Endothelial cell of umbilical vein (primary cell): ENCODE data around the gene TP53AIP1. TPM values are rescaled to one million over a fixed set of nuclear protein-coding genes. Genes with fewer than 3 reads are reported as not detected.

Experiments
- BruUV-seq: library from RNA; stranded (reverse); fragments of 400-500 nt; replicated peaks from 2 replicates; lab custom pipeline; 2021; lab: Mats Ljungman, UMichigan
- CTCF ChIA-PET: fragments of 300-600, 350-600 bp; sonication (Branson Sonifier 250); formaldehyde crosslinking; loops from one replicate; lab custom pipeline; 2021; ENCODE audit warnings: antibody characterized with exemption, inconsistent platforms; lab: Charles Lee
- POLR2A ChIA-PET: fragments of 300-600, 350-600 bp; sonication (Branson Sonifier 250); formaldehyde crosslinking; loops from one replicate; lab custom pipeline; 2021; ENCODE audit warnings: antibody characterized with exemption, inconsistent platforms; lab: Charles Lee
- DNase-seq: peaks from one replicate; pipeline ENCODE4 v3.0.0-alpha.2; 2011; ENCODE audit warnings: low read depth, low spot score
- FAIRE-seq: peaks from 2 replicates; lab custom pipeline; 2011; peaks lifted over from hg19 to GRCh38; lab: Jason Lieb, UNC
- H2AFZ ChIP-seq: 2 replicates; pipeline ENCODE4 v1.6.0; 2012; ENCODE audit warnings: low read depth, low read length, control low read depth, inconsistent platforms
- H3K27ac ChIP-seq: 2 replicates; pipeline ENCODE4 v1.5.1; 2011; ENCODE audit warnings: low read depth, mild to moderate bottlenecking, control low read depth, low read length, moderate library complexity; ENCODE audit not compliant: insufficient read depth
- H3K27me3 ChIP-seq, 2 experiments: 2 replicates each; pipeline versions ENCODE4 v1.6.0 to v1.6.1; 2011; ENCODE audit warnings: low read length in 2 of 2, mixed read lengths in 1 of 2; ENCODE audit not compliant: control insufficient read depth in 2 of 2, insufficient read depth in 2 of 2
- H3K36me3 ChIP-seq, 2 experiments: 2 replicates in 1 of 2; 3 replicates in 1 of 2; pipeline ENCODE4 v1.5.1; 2011; ENCODE audit warnings: low read length in 2 of 2, mild to moderate bottlenecking in 1 of 2, moderate library complexity in 1 of 2; ENCODE audit not compliant: control insufficient read depth in 2 of 2, insufficient read depth in 2 of 2; ENCODE audit errors: extremely low read depth in 1 of 2
- H3K4me1 ChIP-seq: 3 replicates; pipeline ENCODE4 v1.5.1; 2011; ENCODE audit warnings: mild to moderate bottlenecking, low read length; ENCODE audit not compliant: control insufficient read depth, insufficient read depth; ENCODE audit errors: extremely low read depth
- H3K4me2 ChIP-seq: 2 replicates; pipeline ENCODE4 v1.6.1; 2011; ENCODE audit warnings: low read length, control low read depth, mixed read lengths; ENCODE audit not compliant: insufficient read depth
- H3K4me3 ChIP-seq, 3 experiments: fragments of 200-600 bp in 1 of 3; sonication (generic), shearing (Covaris generic) in 1 of 3; replicated peaks in 1 of 3; 2 replicates each; pipeline ENCODE4 v1.5.1; 2011 to 2016; ENCODE audit warnings: control low read depth in 3 of 3, low read length in 3 of 3, mild to moderate bottlenecking in 2 of 3, inconsistent platforms in 1 of 3, low read depth in 1 of 3, moderate library complexity in 1 of 3; ENCODE audit not compliant: insufficient read depth in 1 of 3
- H3K79me2 ChIP-seq: 2 replicates; pipeline ENCODE4 v1.6.0; 2012; ENCODE audit warnings: low read length, inconsistent platforms; ENCODE audit not compliant: control insufficient read depth, insufficient read depth
- H3K9ac ChIP-seq: replicated peaks from 2 replicates; pipeline ENCODE3; 2011; ENCODE audit warnings: low read length, control low read depth; ENCODE audit not compliant: insufficient read depth; ENCODE audit errors: extremely low read depth
- H3K9me1 ChIP-seq: replicated peaks from 3 replicates; pipeline ENCODE4 v1.6.0; 2011; ENCODE audit warnings: mild to moderate bottlenecking, low read length; ENCODE audit not compliant: control insufficient read depth, insufficient read depth; ENCODE audit errors: extremely low read depth
- H3K9me3 ChIP-seq: replicated peaks from 2 replicates; pipeline ENCODE4 v1.5.1; 2012; ENCODE audit warnings: low read length, inconsistent platforms; ENCODE audit not compliant: control insufficient read depth, insufficient read depth
- H4K20me1 ChIP-seq: replicated peaks from 2 replicates; pipeline ENCODE3; 2011; ENCODE audit warnings: mild to moderate bottlenecking, low read length; ENCODE audit not compliant: control insufficient read depth, insufficient read depth; ENCODE audit errors: extremely low read depth
- EZH2 ChIP-seq: IDR thresholded peaks from 2 replicates; pipeline ENCODE4 v1.6.1; 2012; ENCODE audit warnings: borderline replicate concordance, low read depth, mild to moderate bottlenecking, moderate library complexity, low read length, inconsistent platforms; ENCODE audit not compliant: severe bottlenecking
- FOS ChIP-seq: IDR thresholded peaks from 2 replicates; pipeline ENCODE4 v1.6.1; 2011; ENCODE audit warnings: mild to moderate bottlenecking, low read length, moderate library complexity, borderline replicate concordance; ENCODE audit not compliant: insufficient read depth
- GATA2 ChIP-seq: IDR thresholded peaks from 2 replicates; pipeline ENCODE4 v1.7.0; 2011; ENCODE audit warnings: low read depth, mild to moderate bottlenecking, moderate library complexity, mixed read lengths, low read length; ENCODE audit not compliant: insufficient read length, insufficient read depth
- JUN ChIP-seq: IDR thresholded peaks from 2 replicates; pipeline ENCODE4 v1.6.1; 2011; ENCODE audit warnings: borderline replicate concordance, low read depth; ENCODE audit not compliant: insufficient read length, insufficient read depth
- MYC ChIP-seq: IDR thresholded peaks from one replicate; pipeline ENCODE4 v1.6.1; 2011; ENCODE audit warnings: mild to moderate bottlenecking, low read depth, low read length
- POLR2A ChIP-seq: IDR thresholded peaks from 2 replicates; pipeline ENCODE4 v1.6.1; 2012; ENCODE audit warnings: low read depth, mild to moderate bottlenecking, control low read depth, low read length
- POLR2AphosphoS5 ChIP-seq: IDR thresholded peaks from 2 replicates; pipeline ENCODE4 v1.6.1; 2012; ENCODE audit warnings: low read depth, mild to moderate bottlenecking, control low read depth, low read length, moderate library complexity; ENCODE audit not compliant: insufficient read depth
- dilution Hi-C: fragments of 300-500 bp; cut with MboI; formaldehyde crosslinking; loops from one replicate; pipeline ENCODE4 v1.15.0; 2019; ENCODE audit warnings: low sequenced_read_pairs; ENCODE audit not compliant: extremely low pct_ligation_motif_present
- intact Hi-C: fragments of 100-400 bp; cut with micrococcal nuclease; formaldehyde crosslinking; loops from one replicate; pipeline ENCODE4 v1.10.0; 2022
- polyA plus RNA-seq, 4 experiments: library from polyadenylated mRNA; depleted of rRNA in 3 of 4; stranded (reverse) in 3 of 4; unstranded in 1 of 4; fragments of >200 nt; gene quantifications; 2 replicates each; pipeline versions ENCODE4 v1.2.1 to v1.2.3, GENCODE V29; 2011 to 2012; ENCODE audit warnings: missing spikeins in 1 of 4
- total RNA-seq: library from RNA; stranded (reverse); gene quantifications from 2 replicates; pipeline ENCODE4 v1.2.3, GENCODE V29; 2021
- TF ChIP-seq, protein P1 (sequence below): IDR thresholded peaks from 2 replicates; pipeline ENCODE4 v1.6.1; 2011; ENCODE audit not compliant: insufficient read depth, insufficient read length
- TF ChIP-seq, protein P2 (sequence below), 2 donors: IDR thresholded peaks; 1 replicate in 1 of 2; 2 replicates in 1 of 2; pipeline ENCODE4 v1.5.1; 2011; ENCODE audit warnings: low read length in 2 of 2, mild to moderate bottlenecking in 2 of 2, moderate library complexity in 2 of 2, control low read depth in 1 of 2, inconsistent platforms in 1 of 2, low read depth in 1 of 2; ENCODE audit not compliant: insufficient read depth in 1 of 2; ENCODE audit errors: extremely low read depth in 1 of 2

TP53AIP1 gene
- total and polyA plus RNA-seq, 2 donors (not counting 3 experiments of a cell fraction or from before 2014, with no cell fraction given): not detected

DNA sequence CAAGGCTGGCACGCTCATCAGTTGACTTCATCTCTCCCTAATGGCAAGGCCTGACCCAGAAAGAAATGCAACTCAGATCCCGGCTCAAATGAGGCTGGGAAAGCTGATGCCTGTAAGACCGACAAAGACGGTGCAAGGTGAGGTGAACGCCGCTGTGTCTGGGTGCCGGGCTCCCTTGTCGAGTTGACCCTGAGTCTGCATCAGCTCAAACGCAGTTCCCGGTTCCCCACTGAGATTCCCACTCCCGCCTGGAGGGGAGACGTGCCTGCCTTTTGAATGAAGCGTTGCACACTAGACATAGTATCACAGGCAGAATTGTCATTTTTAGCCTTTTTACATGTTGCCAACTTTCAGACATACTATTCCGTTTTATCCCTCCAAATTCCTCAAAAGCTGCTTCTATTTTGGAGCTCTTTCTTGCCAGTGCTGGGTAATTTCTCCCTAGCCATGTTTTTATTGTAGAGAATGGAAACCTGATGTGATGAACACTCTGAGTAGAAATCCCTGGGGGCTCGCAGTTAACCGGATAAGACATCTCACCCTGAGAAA, 831 bp upstream of the TP53AIP1 start:
- TF ChIP-seq FOS (no peak), MYC (no peak), POLR2AphosphoS5 (no peak), EZH2 (no peak), POLR2A (no peak), JUN (no peak), GATA2 (no peak)
- TF ChIP-seq, protein P1, sequence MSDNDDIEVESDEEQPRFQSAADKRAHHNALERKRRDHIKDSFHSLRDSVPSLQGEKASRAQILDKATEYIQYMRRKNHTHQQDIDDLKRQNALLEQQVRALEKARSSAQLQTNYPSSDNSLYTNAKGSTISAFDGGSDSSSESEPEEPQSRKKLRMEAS: no peak
- TF ChIP-seq, protein P2, sequence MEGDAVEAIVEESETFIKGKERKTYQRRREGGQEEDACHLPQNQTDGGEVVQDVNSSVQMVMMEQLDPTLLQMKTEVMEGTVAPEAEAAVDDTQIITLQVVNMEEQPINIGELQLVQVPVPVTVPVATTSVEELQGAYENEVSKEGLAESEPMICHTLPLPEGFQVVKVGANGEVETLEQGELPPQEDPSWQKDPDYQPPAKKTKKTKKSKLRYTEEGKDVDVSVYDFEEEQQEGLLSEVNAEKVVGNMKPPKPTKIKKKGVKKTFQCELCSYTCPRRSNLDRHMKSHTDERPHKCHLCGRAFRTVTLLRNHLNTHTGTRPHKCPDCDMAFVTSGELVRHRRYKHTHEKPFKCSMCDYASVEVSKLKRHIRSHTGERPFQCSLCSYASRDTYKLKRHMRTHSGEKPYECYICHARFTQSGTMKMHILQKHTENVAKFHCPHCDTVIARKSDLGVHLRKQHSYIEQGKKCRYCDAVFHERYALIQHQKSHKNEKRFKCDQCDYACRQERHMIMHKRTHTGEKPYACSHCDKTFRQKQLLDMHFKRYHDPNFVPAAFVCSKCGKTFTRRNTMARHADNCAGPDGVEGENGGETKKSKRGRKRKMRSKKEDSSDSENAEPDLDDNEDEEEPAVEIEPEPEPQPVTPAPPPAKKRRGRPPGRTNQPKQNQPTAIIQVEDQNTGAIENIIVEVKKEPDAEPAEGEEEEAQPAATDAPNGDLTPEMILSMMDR (IDR thresholded peaks at IDR 0.05; ENCODE audit: extremely low read depth in 1 of 2, insufficient read depth in 1 of 2, low read depth in 1 of 2, low read length in 2 of 2): no peak
- Histone ChIP-seq H3K4me1 (no peaks in the 10 kb centered on the region), H3K9me1 (no peaks in the 10 kb centered on the region), H3K9me3 (no peaks in the 10 kb centered on the region), H3K79me2 (no peaks in the 10 kb centered on the region), H2AFZ (no peak overlapping the region), H3K4me3 (no peak overlapping the region), H3K36me3 (no peaks in the 10 kb centered on the region), H3K9ac (no peak overlapping the region), H3K4me2 (no peak overlapping the region), H3K27ac (no peak overlapping the region), H3K27me3 (peaks cover 0 to 2% of the 10 kb centered on the region in 2 experiments), H4K20me1 (no peaks in the 10 kb centered on the region)
- ChIA-PET POLR2A (no interaction called here), CTCF (interaction anchor here (0.6 to 7.4 kb wide), 3 partner anchors 13 to 58 kb away, joined by 3 to 43 read pairs (median 17); no protein-coding TSS in a partner anchor)
- BruUV-seq: no TSS peak
- DNase-seq (no peak), FAIRE-seq (no peak)
- intact Hi-C loops (no loop called here), dilution Hi-C loops (no loop called here)
